NT2/D1 (cell line): ENCODE results near the gene LENG8.

Source experiments
- SUZ12 ChIP-seq: IDR thresholded peaks from 2 replicates; pipeline ENCODE4 v1.6.1; 2011; ENCODE audit not compliant: insufficient read length, insufficient read depth; ENCODE audit errors: extremely low read depth
- YY1 ChIP-seq: IDR thresholded peaks from 2 replicates; pipeline ENCODE4 v1.6.1; 2011; ENCODE audit not compliant: insufficient read length, insufficient read depth
- ZNF274 ChIP-seq: IDR thresholded peaks from 2 replicates; pipeline ENCODE4 v1.6.1; 2011; ENCODE audit warnings: mild to moderate bottlenecking, low read depth, low read length

- no peak for TF ChIP-seq ZNF274
- no peak for TF ChIP-seq YY1
- TF ChIP-seq SUZ12: no peak
These were observed 13.4 kb upstream of the LENG8 start for GRCh38 chr19:54435551-54436016.
